CD14-positive monocyte (primary cell): ENCODE results near the gene KCNMA1. TPM values are rescaled to one million over a fixed set of nuclear protein-coding genes. Genes with fewer than 3 reads are reported as not detected.

Source experiments
- DNase-seq, 3 donors: peaks; one replicate each; pipeline ENCODE4 v3.0.0-alpha.2; 2011 to 2022
- H2AFZ ChIP-seq: 2 replicates; pipeline ENCODE4 v1.6.0; 2012; ENCODE audit warnings: mild to moderate bottlenecking, low read depth, low read length, inconsistent platforms; ENCODE audit not compliant: insufficient read depth, poor library complexity, severe bottlenecking
- H3K27ac ChIP-seq, 2 donors: 1 replicate in 1 of 2; 2 replicates in 1 of 2; pipeline ENCODE4 v1.5.1; 2012 to 2013; ENCODE audit warnings: low read length in 2 of 2, control low read depth in 1 of 2, inconsistent platforms in 1 of 2, low read depth in 1 of 2, mild to moderate bottlenecking in 1 of 2
- H3K27me3 ChIP-seq, 2 donors: one replicate each; pipeline versions ENCODE4 v1.6.0 to v1.6.1; 2011 to 2013; ENCODE audit warnings: low read length in 2 of 2; ENCODE audit not compliant: control insufficient read depth in 2 of 2, insufficient read depth in 2 of 2
- H3K36me3 ChIP-seq, 2 donors: replicated peaks in 1 of 2; 1 replicate in 1 of 2; 2 replicates in 1 of 2; pipeline versions ENCODE4 v1.5.1 to v1.6.1; 2012 to 2013; ENCODE audit warnings: low read length in 2 of 2, control low read depth in 1 of 2, inconsistent platforms in 1 of 2, mild to moderate bottlenecking in 1 of 2; ENCODE audit not compliant: insufficient read depth in 2 of 2, control insufficient read depth in 1 of 2
- H3K4me1 ChIP-seq, 2 donors: 1 replicate in 1 of 2; 2 replicates in 1 of 2; pipeline versions ENCODE4 v1.5.1 to v1.6.1; 2012 to 2013; ENCODE audit warnings: low read length in 2 of 2, control low read depth in 1 of 2, inconsistent platforms in 1 of 2, mild to moderate bottlenecking in 1 of 2, moderate library complexity in 1 of 2; ENCODE audit not compliant: insufficient read depth in 2 of 2, control insufficient read depth in 1 of 2
- H3K4me2 ChIP-seq: replicated peaks from 2 replicates; pipeline ENCODE3; 2012; ENCODE audit warnings: low read length, moderate library complexity, mild to moderate bottlenecking; ENCODE audit not compliant: poor library complexity, severe bottlenecking; ENCODE audit errors: extremely low read depth
- H3K4me3 ChIP-seq, 3 experiments: fragments of 200-600 bp in 1 of 3; sonication (generic) in 1 of 3; replicated peaks in 1 of 3; 1 replicate in 2 of 3; 2 replicates in 1 of 3; pipeline ENCODE4 v1.5.1; 2011 to 2013; ENCODE audit warnings: low read length in 3 of 3, mild to moderate bottlenecking in 3 of 3, control low read depth in 2 of 3, low read depth in 2 of 3, inconsistent platforms in 1 of 3, moderate library complexity in 1 of 3
- H3K79me2 ChIP-seq: 2 replicates; pipeline ENCODE4 v1.6.0; 2012; ENCODE audit warnings: mild to moderate bottlenecking, control low read depth, inconsistent platforms, low read length, moderate library complexity; ENCODE audit not compliant: insufficient read depth
- H3K9ac ChIP-seq: 2 replicates; pipeline ENCODE4 v1.6.0; 2017; ENCODE audit warnings: low read length, mild to moderate bottlenecking; ENCODE audit not compliant: insufficient read depth, poor library complexity, severe bottlenecking
- H3K9me3 ChIP-seq, 2 donors: replicated peaks in 1 of 2; 1 replicate in 1 of 2; 2 replicates in 1 of 2; pipeline versions ENCODE4 v1.5.1 to v1.6.1; 2012 to 2013; ENCODE audit warnings: low read length in 2 of 2, control low read depth in 1 of 2; ENCODE audit not compliant: control insufficient read depth in 1 of 2, insufficient read depth in 1 of 2
- H4K20me1 ChIP-seq: 2 replicates; pipeline ENCODE4 v1.6.0; 2012; ENCODE audit warnings: mild to moderate bottlenecking, low read length, control low read depth, moderate library complexity; ENCODE audit not compliant: insufficient read depth
- H3K27ac Mint-ChIP-seq, 7 donors: one replicate each; pipeline ENCODE4 v1.8.0; 2020; ENCODE audit warnings: mild to moderate bottlenecking in 7 of 7, mixed read lengths in 7 of 7, moderate library complexity in 6 of 7, inconsistent platforms in 2 of 7
- H3K27me3 Mint-ChIP-seq, 3 donors: one replicate each; pipeline ENCODE4 v1.8.0; 2021 to 2022; ENCODE audit warnings: low read depth in 3 of 3, mild to moderate bottlenecking in 3 of 3, mixed read lengths in 3 of 3, moderate library complexity in 3 of 3, inconsistent platforms in 1 of 3
- H3K36me3 Mint-ChIP-seq, 2 donors: one replicate each; pipeline ENCODE4 v1.8.0; 2020; ENCODE audit warnings: mixed read lengths in 2 of 2, inconsistent platforms in 1 of 2, mild to moderate bottlenecking in 1 of 2
- H3K4me1 Mint-ChIP-seq: one replicate; pipeline ENCODE4 v1.8.0; 2020; ENCODE audit warnings: mild to moderate bottlenecking, mixed read lengths
- H3K4me3 Mint-ChIP-seq, 2 donors: one replicate each; pipeline ENCODE4 v1.8.0; 2020; ENCODE audit warnings: mild to moderate bottlenecking in 2 of 2, mixed read lengths in 2 of 2, moderate library complexity in 1 of 2
- H3K9me3 Mint-ChIP-seq, 7 donors: one replicate each; pipeline ENCODE4 v1.8.0; 2020 to 2022; ENCODE audit warnings: mixed read lengths in 7 of 7, mild to moderate bottlenecking in 6 of 7, moderate library complexity in 6 of 7, inconsistent platforms in 2 of 7
- WGBS: methylation state at CpG from one replicate; pipeline ENCODE4 v1.1.5; 2013; ENCODE audit warnings: missing lambda C conversion rate; ENCODE audit not compliant: insufficient coverage; 5-methylcytosine and 5-hydroxymethylcytosine counted together
- intact Hi-C, 2 donors: fragments of 100-400 bp; cut with micrococcal nuclease; formaldehyde crosslinking; loops; one replicate each; pipeline versions ENCODE4 v1.15.0 to v1.15.1; 2023
- polyA plus RNA-seq, 3 donors: library from polyadenylated mRNA; depleted of rRNA in 1 of 3; unstranded in 2 of 3; stranded (reverse) in 1 of 3; fragments of 300-500 nt in 2 of 3; fragments of >200 nt in 1 of 3; fragmentation: Illumina TruSeq in 2 of 3; gene quantifications; 1 replicate in 2 of 3; 2 replicates in 1 of 3; pipeline ENCODE4 v1.2.3, GENCODE V29; 2012 to 2021
- TF ChIP-seq, protein P1 (sequence below): fragments of 200-600 bp; IDR thresholded peaks from one replicate; pipeline ENCODE4 v1.8.0; 2022; ENCODE audit warnings: antibody characterized with exemption, mild to moderate bottlenecking

Gene KCNMA1
- polyA plus RNA-seq, 3 donors, result 0.11 to 1.0 TPM; not detected in 1

DNA sequence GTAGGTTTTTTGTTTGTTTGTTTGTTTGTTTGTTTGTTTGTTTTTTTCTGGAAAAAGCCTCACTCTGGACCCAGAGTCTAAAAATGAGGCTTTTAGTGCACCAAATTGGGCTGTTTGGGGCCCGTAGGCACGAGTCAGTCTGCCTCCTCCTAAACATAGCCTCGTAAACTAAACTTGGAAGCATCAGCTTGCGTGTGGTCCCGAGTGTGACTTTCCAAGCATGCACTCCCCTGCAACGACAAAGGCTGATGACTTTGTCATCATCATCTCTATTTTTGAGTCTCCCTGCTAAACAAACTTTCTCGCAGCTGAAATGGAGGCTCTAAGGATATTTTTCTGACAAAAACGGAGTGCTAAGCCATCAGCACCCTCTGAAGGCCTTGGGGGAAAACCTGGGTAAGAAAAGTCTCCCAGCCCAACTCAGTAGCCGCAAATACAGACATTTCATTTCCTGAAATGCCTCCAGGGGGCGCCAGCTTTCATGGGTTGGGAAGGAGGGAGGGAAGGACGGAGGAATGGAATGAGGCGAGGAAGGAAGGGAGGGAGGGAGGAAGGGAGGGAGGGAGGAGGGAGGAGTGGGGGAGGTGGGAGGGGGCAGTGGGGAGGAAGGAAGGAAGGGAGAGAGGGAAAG lies 245.9 kb downstream of the KCNMA1 start:
- Histone ChIP-seq H3K9ac (no peak overlapping the region), H3K79me2 (no peaks in the 10 kb centered on the region), H3K27me3 (peaks cover 5 to 17% of the 10 kb centered on the region in 2 donors), H3K36me3 (no peaks in the 10 kb centered on the region), H3K9me3 (no peaks in the 10 kb centered on the region), H3K27ac (no peak overlapping the region), H3K4me3 (no peak overlapping the region), H4K20me1 (no peaks in the 10 kb centered on the region), H2AFZ (no peak overlapping the region), H3K4me1 (no peaks in the 10 kb centered on the region), H3K4me2 (no peak overlapping the region)
- Mint-ChIP-seq H3K9me3 (peaks cover 0 to 2% (median 0%) of the 10 kb centered on the region in 7 donors), H3K4me1 (no peaks in the 10 kb centered on the region), H3K4me3 (no peak overlapping the region), H3K36me3 (no peaks in the 10 kb centered on the region), H3K27ac (no peak overlapping the region), H3K27me3 (peaks cover 7 to 26% (median 24%) of the 10 kb centered on the region in 3 donors)
- intact Hi-C loops, result loop anchor here (2.0 to 10.0 kb wide), 3 partner anchors 217 to 251 kb away; no protein-coding TSS in a partner anchor
- WGBS, result 48% methylated on average over 8 of the region's 12 CpGs
- DNase-seq, result peak; percentile 3 to 41 (median 6)
- TF ChIP-seq, protein P1, sequence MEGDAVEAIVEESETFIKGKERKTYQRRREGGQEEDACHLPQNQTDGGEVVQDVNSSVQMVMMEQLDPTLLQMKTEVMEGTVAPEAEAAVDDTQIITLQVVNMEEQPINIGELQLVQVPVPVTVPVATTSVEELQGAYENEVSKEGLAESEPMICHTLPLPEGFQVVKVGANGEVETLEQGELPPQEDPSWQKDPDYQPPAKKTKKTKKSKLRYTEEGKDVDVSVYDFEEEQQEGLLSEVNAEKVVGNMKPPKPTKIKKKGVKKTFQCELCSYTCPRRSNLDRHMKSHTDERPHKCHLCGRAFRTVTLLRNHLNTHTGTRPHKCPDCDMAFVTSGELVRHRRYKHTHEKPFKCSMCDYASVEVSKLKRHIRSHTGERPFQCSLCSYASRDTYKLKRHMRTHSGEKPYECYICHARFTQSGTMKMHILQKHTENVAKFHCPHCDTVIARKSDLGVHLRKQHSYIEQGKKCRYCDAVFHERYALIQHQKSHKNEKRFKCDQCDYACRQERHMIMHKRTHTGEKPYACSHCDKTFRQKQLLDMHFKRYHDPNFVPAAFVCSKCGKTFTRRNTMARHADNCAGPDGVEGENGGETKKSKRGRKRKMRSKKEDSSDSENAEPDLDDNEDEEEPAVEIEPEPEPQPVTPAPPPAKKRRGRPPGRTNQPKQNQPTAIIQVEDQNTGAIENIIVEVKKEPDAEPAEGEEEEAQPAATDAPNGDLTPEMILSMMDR, result peak; percentile 53

DNA sequence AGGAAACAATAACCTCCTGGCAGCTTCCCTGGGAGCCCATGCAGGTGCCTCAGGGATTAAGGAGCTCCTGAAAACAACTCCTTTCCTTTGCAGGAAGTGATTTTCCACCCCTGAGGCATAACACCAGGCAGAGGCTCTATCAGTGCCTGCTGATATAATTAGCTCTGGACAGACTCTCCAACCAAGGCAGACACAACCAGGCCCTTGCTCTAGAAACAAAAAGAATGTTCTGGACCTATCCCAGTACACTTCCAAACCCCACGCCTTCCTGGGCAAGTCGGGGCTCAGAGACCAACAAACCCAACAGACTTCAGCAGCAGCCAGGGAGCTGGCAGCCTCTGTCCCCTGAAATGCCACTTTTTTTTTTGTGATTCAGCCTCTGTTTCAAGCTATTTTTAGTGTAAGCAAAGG lies 247.1 kb downstream of the KCNMA1 start:
- peaks cover 5 to 18% of the 10 kb centered on the region in 2 donors for H3K27me3 ChIP-seq
- no peaks in the 10 kb centered on the region for H4K20me1 ChIP-seq
- H3K79me2 ChIP-seq, result no peaks in the 10 kb centered on the region
- H3K4me3 ChIP-seq, result no peak overlapping the region
- no peak overlapping the region for H2AFZ ChIP-seq
- DNase-seq, result no peak
- H3K4me2 ChIP-seq, result no peak overlapping the region
- no peaks in the 10 kb centered on the region for H3K36me3 Mint-ChIP-seq
- peaks cover 0 to 2% (median 0%) of the 10 kb centered on the region in 7 donors for H3K9me3 Mint-ChIP-seq
- no peak overlapping the region for H3K27ac Mint-ChIP-seq
- no peak overlapping the region for H3K9ac ChIP-seq
- no peaks in the 10 kb centered on the region for H3K4me1 ChIP-seq
- peaks cover 7 to 29% (median 25%) of the 10 kb centered on the region in 3 donors for H3K27me3 Mint-ChIP-seq
- no peaks in the 10 kb centered on the region for H3K36me3 ChIP-seq
- intact Hi-C loops, result loop anchor here in 1 of 2 donors (5.0 to 10.0 kb wide), 2 partner anchors 216 to 252 kb away; no protein-coding TSS in a partner anchor
- H3K9me3 ChIP-seq, result no peaks in the 10 kb centered on the region
- no peaks in the 10 kb centered on the region for H3K4me1 Mint-ChIP-seq
- H3K4me3 Mint-ChIP-seq, result no peak overlapping the region
- TF ChIP-seq, protein P1, result no peak
- 82% methylated on average over 2 of the region's 2 CpGs for WGBS
- no peak overlapping the region for H3K27ac ChIP-seq
